ENCODE measurements around the gene GALNT10.
"Not testable (repeated sequence)": the region's sequence is repeated elsewhere in the genome, so short reads cannot be mapped to it uniquely, and the experiment has no call there.

The GALNT10 gene

GRCh38 chr5:154190595-154191304 lies at the start of gene GALNT10:
Gene GALNT10 (plus strand): TSS chr5:154190733. CDS start chr5:154190867, 134 bp downstream.
- FAIRE-seq = no peak

- FAIRE-seq = no peak
Measured at GRCh38 chr5:154141745-154142221, 48.8 kb upstream of the GALNT10 start.

- FAIRE-seq = no peak
Measured at GRCh38 chr5:154143211-154143641, 47.3 kb upstream of the GALNT10 start.

- no peak for FAIRE-seq
Measured at GRCh38 chr5:154145268-154145667, 45.3 kb upstream of the GALNT10 start.

GRCh38 chr5:154146409-154146808 lies 44.1 kb upstream of the GALNT10 start:
- no peak for FAIRE-seq

- FAIRE-seq = no peak
Measured at GRCh38 chr5:154147666-154148065, 42.9 kb upstream of the GALNT10 start.

GRCh38 chr5:154150471-154150870 lies 40.1 kb upstream of the GALNT10 start:
- FAIRE-seq = not testable (repeated sequence)

- FAIRE-seq = no peak
Measured at GRCh38 chr5:154157483-154158378, 32.8 kb upstream of the GALNT10 start.

GRCh38 chr5:154158379-154158737 lies 32.2 kb upstream of the GALNT10 start:
- no peak for FAIRE-seq

- no peak for FAIRE-seq
Measured at GRCh38 chr5:154159343-154159742, 31.2 kb upstream of the GALNT10 start.

GRCh38 chr5:154162539-154163151 lies 27.9 kb upstream of the GALNT10 start:
- FAIRE-seq = no peak

GRCh38 chr5:154163327-154164248 lies 26.9 kb upstream of the GALNT10 start:
- no peak for FAIRE-seq

GRCh38 chr5:154164249-154164581 lies 26.3 kb upstream of the GALNT10 start:
- no peak for FAIRE-seq

- FAIRE-seq = no peak
Measured at GRCh38 chr5:154165886-154166285, 24.6 kb upstream of the GALNT10 start.

GRCh38 chr5:154166901-154167791 lies 23.4 kb upstream of the GALNT10 start:
- no peak for FAIRE-seq

GRCh38 chr5:154168395-154168794 lies 22.1 kb upstream of the GALNT10 start:
- FAIRE-seq = no peak

- no peak for FAIRE-seq
Measured at GRCh38 chr5:154172785-154173184, 17.7 kb upstream of the GALNT10 start.

- FAIRE-seq = no peak
Measured at GRCh38 chr5:154174091-154174490, 16.4 kb upstream of the GALNT10 start.

- no peak for FAIRE-seq
Measured at GRCh38 chr5:154176181-154176580, 14.4 kb upstream of the GALNT10 start.

GRCh38 chr5:154178661-154179060 lies 11.9 kb upstream of the GALNT10 start:
- FAIRE-seq = no peak
